BE2C (cell line): ENCODE measurements around the gene TCF7L2.
A peak's percentile ranks its signal among the peaks of the same experiment; 100 is the strongest.
"Not testable (repeated sequence)": the region's sequence is repeated elsewhere in the genome, so short reads cannot be mapped to it uniquely, and the experiment has no call there.

Source experiments
- DNase-seq: peaks from one replicate; pipeline ENCODE4 v3.0.0-alpha.2; 2020
- H3K27me3 ChIP-seq: fragments of 250-450 bp; sonication (Bioruptor Pico); 2 replicates; pipeline ENCODE4 v1.5.1; 2020; ENCODE audit warnings: mild to moderate bottlenecking
- H3K36me3 ChIP-seq: fragments of 250-450 bp; sonication (Bioruptor Pico); 2 replicates; pipeline ENCODE4 v1.5.1; 2020; ENCODE audit warnings: mild to moderate bottlenecking
- H3K4me1 ChIP-seq: fragments of 250-450 bp; sonication (Bioruptor Pico); 2 replicates; pipeline ENCODE4 v1.5.1; 2020
- H3K4me3 ChIP-seq: 2 replicates; pipeline ENCODE4 v1.5.1; 2011; ENCODE audit warnings: low read depth, low read length
- H3K9me3 ChIP-seq: fragments of 250-450 bp; sonication (Bioruptor Pico); 2 replicates; pipeline ENCODE4 v1.5.1; 2020
- CTCF ChIP-seq: IDR thresholded peaks from 2 replicates; pipeline ENCODE4 v1.5.1; 2012; ENCODE audit warnings: mild to moderate bottlenecking, low read depth, low read length

Gene TCF7L2

GRCh38 chr10:113103131-113103840, 153.2 kb downstream of the TCF7L2 start:
- DNase-seq = no peak
- H3K36me3 ChIP-seq = no peaks in the 10 kb centered on the region
- no peaks in the 10 kb centered on the region for H3K9me3 ChIP-seq
- no peak for TF ChIP-seq CTCF
- H3K27me3 ChIP-seq = no peaks in the 10 kb centered on the region
- H3K4me1 ChIP-seq = peaks cover 12% of the 10 kb centered on the region
- H3K4me3 ChIP-seq = no peak overlapping the region

- peaks cover 8% of the 10 kb centered on the region for H3K4me1 ChIP-seq
- H3K4me3 ChIP-seq = no peak overlapping the region
- no peaks in the 10 kb centered on the region for H3K27me3 ChIP-seq
- no peak for TF ChIP-seq CTCF
- no peaks in the 10 kb centered on the region for H3K9me3 ChIP-seq
- H3K36me3 ChIP-seq = no peaks in the 10 kb centered on the region
- no peak for DNase-seq
Measured at GRCh38 chr10:113104047-113104446, 154.0 kb downstream of the TCF7L2 start.

GRCh38 chr10:113108194-113108835, 158.3 kb downstream of the TCF7L2 start:
- H3K36me3 ChIP-seq = no peaks in the 10 kb centered on the region
- peaks cover 22% of the 10 kb centered on the region for H3K4me1 ChIP-seq
- peak; percentile 70 for TF ChIP-seq CTCF
- H3K9me3 ChIP-seq = no peaks in the 10 kb centered on the region
- peak; percentile 54 for DNase-seq
- no peaks in the 10 kb centered on the region for H3K27me3 ChIP-seq
- no peak overlapping the region for H3K4me3 ChIP-seq

- no peak for TF ChIP-seq CTCF
- H3K9me3 ChIP-seq = no peaks in the 10 kb centered on the region
- H3K4me3 ChIP-seq = no peak overlapping the region
- no peaks in the 10 kb centered on the region for H3K27me3 ChIP-seq
- no peak for DNase-seq
- H3K36me3 ChIP-seq = no peaks in the 10 kb centered on the region
- H3K4me1 ChIP-seq = peaks cover 24% of the 10 kb centered on the region
Measured at GRCh38 chr10:113108948-113109347, 158.9 kb downstream of the TCF7L2 start.

GRCh38 chr10:113109482-113109881, 159.4 kb downstream of the TCF7L2 start:
- peaks cover 26% of the 10 kb centered on the region for H3K4me1 ChIP-seq
- H3K36me3 ChIP-seq, DNase-seq: not testable (repeated sequence)

GRCh38 chr10:113111260-113111659, 161.2 kb downstream of the TCF7L2 start:
- no peak overlapping the region for H3K4me3 ChIP-seq
- H3K36me3 ChIP-seq = no peaks in the 10 kb centered on the region
- H3K4me1 ChIP-seq = peaks cover 34% of the 10 kb centered on the region
- no peaks in the 10 kb centered on the region for H3K9me3 ChIP-seq
- TF ChIP-seq CTCF = no peak
- DNase-seq = no peak
- no peaks in the 10 kb centered on the region for H3K27me3 ChIP-seq

More at GRCh38 chr10:113109482-113109881, 159.4 kb downstream of the TCF7L2 start:
- H3K27me3 ChIP-seq, H3K9me3 ChIP-seq, H3K4me3 ChIP-seq: not testable (repeated sequence)
